ENCODE measurements around the gene ZNF621.

- TF ChIP-seq CTCF (IDR thresholded peaks at IDR 0.05; ENCODE audit: low read length), result peak; percentile 77
- TF ChIP-seq EZH2 (IDR thresholded peaks at IDR 0.05; ENCODE audit: borderline replicate concordance, low read length), result no peak
These were observed 18.9 kb upstream of the ZNF621 start, which contains the start of gene ZNF620 for GRCh38 chr3:40505599-40506462.
